GM23248 (cell line): ENCODE results near the gene DOCK9. TPM values are rescaled to one million over a fixed set of nuclear protein-coding genes. Genes with fewer than 3 reads are reported as not detected.

Experiments
- DNase-seq: peaks from one replicate; pipeline ENCODE4 v3.0.0-alpha.2; 2015
- H2AFZ ChIP-seq: fragments of 200-600 bp; sonication (generic); 2 replicates; pipeline ENCODE4 v1.6.1; 2016; ENCODE audit warnings: antibody characterized with exemption
- H3F3A ChIP-seq: fragments of 200-600 bp; sonication (generic); 2 replicates; pipeline ENCODE4 v1.6.1; 2016; ENCODE audit warnings: mild to moderate bottlenecking, antibody characterized with exemption, mixed run types; ENCODE audit not compliant: insufficient read depth
- H3K27ac ChIP-seq: fragments of 200-600 bp; sonication (generic); 2 replicates; pipeline ENCODE4 v1.5.1; 2016; ENCODE audit warnings: mild to moderate bottlenecking
- H3K27me3 ChIP-seq: fragments of 200-600 bp; sonication (generic); replicated peaks from 2 replicates; pipeline ENCODE4 v1.6.1; 2016; ENCODE audit warnings: mild to moderate bottlenecking; ENCODE audit not compliant: insufficient read depth
- H3K36me3 ChIP-seq: fragments of 200-600 bp; sonication (generic); 2 replicates; pipeline ENCODE4 v1.6.1; 2016; ENCODE audit warnings: low read depth, mild to moderate bottlenecking
- H3K4me1 ChIP-seq: fragments of 200-600 bp; sonication (generic); 2 replicates; pipeline ENCODE4 v1.6.1; 2016; ENCODE audit warnings: mild to moderate bottlenecking; ENCODE audit not compliant: insufficient read depth
- H3K4me2 ChIP-seq: fragments of 200-600 bp; sonication (generic); one replicate; pipeline ENCODE4 v1.6.1; 2016; ENCODE audit warnings: mild to moderate bottlenecking; ENCODE audit not compliant: unreplicated experiment
- H3K4me3 ChIP-seq: fragments of 200-600 bp; sonication (generic); 2 replicates; pipeline ENCODE4 v1.5.1; 2016; ENCODE audit warnings: mild to moderate bottlenecking
- H3K79me2 ChIP-seq: fragments of 200-600 bp; sonication (generic); 2 replicates; pipeline ENCODE4 v1.6.1; 2016; ENCODE audit warnings: mild to moderate bottlenecking; ENCODE audit not compliant: insufficient read depth
- H3K9ac ChIP-seq: fragments of 200-600 bp; sonication (generic); 2 replicates; pipeline ENCODE4 v1.6.1; 2016; ENCODE audit warnings: mild to moderate bottlenecking
- H3K9me2 ChIP-seq: fragments of 200-600 bp; sonication (generic); 2 replicates; pipeline ENCODE4 v1.6.1; 2016; ENCODE audit warnings: mixed run types, mild to moderate bottlenecking, moderate library complexity; ENCODE audit not compliant: insufficient read depth
- H3K9me3 ChIP-seq: fragments of 200-600 bp; sonication (generic); one replicate; pipeline ENCODE4 v1.6.1; 2017; ENCODE audit warnings: low read depth
- H4K20me1 ChIP-seq: fragments of 200-600 bp; sonication (generic); 2 replicates; pipeline ENCODE4 v1.6.0; 2016; ENCODE audit not compliant: insufficient read depth
- EZH2 ChIP-seq: fragments of 200-600 bp; sonication (generic); IDR thresholded peaks from 2 replicates; pipeline ENCODE4 v1.6.1; 2018; ENCODE audit warnings: antibody characterized with exemption, mild to moderate bottlenecking; ENCODE audit not compliant: insufficient read depth, poor library complexity, severe bottlenecking
- EZH2phosphoT487 ChIP-seq: fragments of 200-600 bp; sonication (generic); IDR thresholded peaks from 2 replicates; pipeline ENCODE4 v1.6.1; 2018; ENCODE audit warnings: antibody characterized with exemption, moderate library complexity, mild to moderate bottlenecking, low read depth; ENCODE audit not compliant: insufficient read depth
- WGBS, 2 experiments: methylation state at CpG; one replicate each; pipeline ENCODE4 v1.1.6; 2015 to 2017; ENCODE audit warnings: low lambda C conversion rate in 2 of 2, low coverage in 1 of 2; ENCODE audit errors: missing lambda C conversion rate in 2 of 2; 5-methylcytosine and 5-hydroxymethylcytosine counted together
- in situ Hi-C: fragments of 300-500 bp; cut with MboI; formaldehyde crosslinking; loops from 2 replicates; pipeline ENCODE4 v1.15.0; 2020
- polyA plus RNA-seq: library from polyadenylated mRNA; unstranded; fragments of >200 nt; fragmentation: Nextera tagmentation; extraction: Ambion mirVana; gene quantifications from 2 replicates; pipeline ENCODE4 v1.2.1, GENCODE V29; 2016
- total RNA-seq: library from RNA; depleted of rRNA; stranded (reverse); fragments of >200 nt; shearing (Covaris generic); gene quantifications from 2 replicates; pipeline ENCODE4 v1.2.3, GENCODE V29; 2014

The DOCK9 gene
- total and polyA plus RNA-seq, 2 experiments from 2014 or later, result 3.2 to 21.2 TPM

GRCh38 chr13:98983182-98983581, 5.3 kb upstream of the DOCK9 start:
- Histone ChIP-seq H3K36me3 (no peaks in the 10 kb centered on the region), H4K20me1 (no peaks in the 10 kb centered on the region), H3K4me3 (no peak overlapping the region), H3K79me2 (no peaks in the 10 kb centered on the region), H3K9ac (no peak overlapping the region), H3K4me2 (no peak overlapping the region), H3F3A (peaks cover 8% of the 10 kb centered on the region), H3K9me2 (no peaks in the 10 kb centered on the region), H3K4me1 (peaks cover 5% of the 10 kb centered on the region), H2AFZ (no peak overlapping the region), H3K9me3 (no peaks in the 10 kb centered on the region), H3K27ac (no peak overlapping the region), H3K27me3 (no peaks in the 10 kb centered on the region)
- DNase-seq, result no peak
- in situ Hi-C loops, result no loop called here
- WGBS, 2 experiments, result 68 to 78% methylated on average over 5 of the region's 5 CpGs
- TF ChIP-seq EZH2 (no peak), EZH2phosphoT487 (no peak)

- no peak for DNase-seq
- in situ Hi-C loops, result no loop called here
- no peak overlapping the region for H2AFZ ChIP-seq
Observed at GRCh38 chr13:98981369-98982080, 3.7 kb upstream of the DOCK9 start.

GRCh38 chr13:98979012-98979660, 1.3 kb upstream of the DOCK9 start:
- TF ChIP-seq EZH2, result no peak
- TF ChIP-seq EZH2phosphoT487, result no peak
- Histone ChIP-seq H3F3A (peaks cover 18% of the 10 kb centered on the region), H3K4me3 (no peak overlapping the region), H3K9me2 (no peaks in the 10 kb centered on the region), H4K20me1 (no peaks in the 10 kb centered on the region), H3K79me2 (no peaks in the 10 kb centered on the region), H2AFZ (no peak overlapping the region), H3K36me3 (no peaks in the 10 kb centered on the region), H3K27ac (no peak overlapping the region), H3K9ac (no peak overlapping the region), H3K27me3 (no peaks in the 10 kb centered on the region), H3K4me2 (no peak overlapping the region), H3K9me3 (no peaks in the 10 kb centered on the region), H3K4me1 (peaks cover 31% of the 10 kb centered on the region)
- in situ Hi-C loops, result no loop called here
- WGBS, 2 experiments, result 92 to 95% methylated on average over 9 of the region's 9 CpGs
- no peak for DNase-seq

More at GRCh38 chr13:98981369-98982080, 3.7 kb upstream of the DOCK9 start:
- Histone ChIP-seq H4K20me1 (no peaks in the 10 kb centered on the region), H3K9ac (no peak overlapping the region), H3K27me3 (no peaks in the 10 kb centered on the region), H3K4me1 (peaks cover 22% of the 10 kb centered on the region), H3K9me3 (no peaks in the 10 kb centered on the region), H3K36me3 (no peaks in the 10 kb centered on the region), H3K4me3 (no peak overlapping the region), H3K79me2 (no peaks in the 10 kb centered on the region), H3K9me2 (no peaks in the 10 kb centered on the region), H3K27ac (no peak overlapping the region), H3F3A (peaks cover 18% of the 10 kb centered on the region), H3K4me2 (no peak overlapping the region)
- TF ChIP-seq EZH2phosphoT487, result no peak
- TF ChIP-seq EZH2, result no peak
- WGBS, 2 experiments, result 72 to 76% methylated on average over 9 of the region's 9 CpGs

- Histone ChIP-seq H3K79me2 (no peaks in the 10 kb centered on the region), H3K4me3 (peak overlapping the region; percentile 70), H4K20me1 (no peaks in the 10 kb centered on the region), H3K4me1 (peaks cover 31% of the 10 kb centered on the region), H3F3A (peaks cover 18% of the 10 kb centered on the region), H3K9me3 (no peaks in the 10 kb centered on the region), H3K9ac (peak overlapping the region; percentile 65), H3K27me3 (no peaks in the 10 kb centered on the region), H3K4me2 (peak overlapping the region; percentile 99), H3K27ac (peak overlapping the region; percentile 66), H2AFZ (peak overlapping the region; percentile 32), H3K9me2 (no peaks in the 10 kb centered on the region), H3K36me3 (no peaks in the 10 kb centered on the region)
- peak; percentile 81 for DNase-seq
- TF ChIP-seq EZH2 (no peak), EZH2phosphoT487 (peak; percentile 84; the same call in 1 of the 2 replicates)
- 1 to 3% methylated on average over 3 of the region's 3 CpGs for WGBS, 2 experiments
- in situ Hi-C loops, result no loop called here
Observed at GRCh38 chr13:98978280-98978679, 416 bp upstream of the DOCK9 start.
